SKM-1 (cell line): ENCODE data around the gene ERC2.

Source experiments
- DNase-seq: peaks from one replicate; lab custom pipeline; 2025; ENCODE audit not compliant: unreplicated experiment; lab: John Stamatoyannopoulos, UW

The ERC2 gene

DNA sequence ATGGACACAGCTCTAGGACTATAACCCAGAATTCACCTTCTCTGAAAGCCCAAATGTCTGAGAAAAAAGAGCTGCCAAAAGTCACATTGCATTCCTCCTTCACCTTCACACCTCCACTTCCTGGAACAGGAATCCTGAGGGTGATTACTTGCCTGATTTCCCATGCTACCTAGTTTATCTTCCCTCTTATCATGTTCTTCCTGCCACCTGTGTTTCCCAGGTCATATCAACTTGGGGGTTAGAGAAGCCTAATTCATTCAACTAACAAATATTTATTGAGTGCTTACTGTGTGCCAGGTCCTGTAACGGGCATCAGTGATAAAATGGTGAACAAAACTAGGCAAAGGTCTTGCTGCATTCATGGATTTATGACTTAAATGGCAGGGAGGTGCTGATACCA is 701.5 kb downstream of the ERC2 start:
- no peak for DNase-seq

DNA sequence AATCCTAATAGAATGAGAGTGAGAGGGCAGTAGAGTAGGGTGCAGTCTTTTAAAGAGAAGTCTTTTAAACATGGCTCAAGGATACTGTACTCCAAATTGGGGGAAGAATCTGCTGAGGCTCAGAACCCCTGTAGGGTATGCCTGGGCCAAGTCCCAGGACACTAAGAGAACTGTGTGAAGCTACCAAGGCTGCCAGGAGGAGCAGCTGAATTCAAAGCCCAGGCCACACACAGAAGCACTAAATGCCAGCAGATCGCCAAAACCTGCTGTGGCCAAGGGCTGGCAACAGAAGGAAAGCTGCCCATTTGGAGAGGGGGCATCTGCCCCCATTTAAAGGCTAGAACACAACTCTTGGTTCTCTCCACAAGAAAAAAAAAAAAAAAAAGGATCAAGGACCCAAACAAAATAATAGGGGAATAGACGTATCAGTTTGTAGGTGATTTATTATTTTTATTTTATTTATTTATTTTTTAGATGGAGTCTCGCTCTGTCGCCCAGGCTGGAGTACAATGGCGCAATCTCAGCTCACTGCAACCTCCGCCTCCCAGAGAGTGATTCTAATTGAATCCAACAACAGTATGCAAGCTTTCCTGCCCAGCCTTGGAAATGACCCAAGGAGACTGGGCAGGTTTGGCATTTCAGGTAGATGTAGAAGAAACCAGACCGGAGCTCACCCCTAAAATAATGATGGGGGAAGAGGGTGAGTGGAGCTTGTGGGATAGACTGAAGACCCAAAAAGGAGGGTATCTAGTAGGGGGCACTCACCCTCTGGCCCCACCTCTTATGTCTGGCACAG is 702.2 kb downstream of the ERC2 start:
- no peak for DNase-seq

DNA sequence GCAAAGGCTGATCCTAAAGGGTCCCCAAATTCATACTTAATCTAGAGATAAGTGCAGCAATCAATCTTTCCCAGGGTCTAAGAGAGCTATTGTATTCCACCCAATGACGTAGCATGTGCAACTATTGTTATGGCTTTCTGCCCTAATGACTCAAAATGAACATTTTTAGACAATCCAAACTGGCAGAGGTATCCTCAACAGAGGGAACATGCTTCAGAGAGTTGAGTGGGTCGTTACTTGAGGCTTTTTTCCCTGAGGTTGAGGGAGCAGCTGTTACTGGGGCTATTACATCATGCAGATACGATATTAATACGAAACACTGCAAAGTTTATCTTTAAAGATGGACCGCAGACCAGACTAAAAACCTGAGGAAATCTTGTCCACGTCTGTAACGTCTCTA is 702.9 kb downstream of the ERC2 start:
- DNase-seq = no peak

DNA sequence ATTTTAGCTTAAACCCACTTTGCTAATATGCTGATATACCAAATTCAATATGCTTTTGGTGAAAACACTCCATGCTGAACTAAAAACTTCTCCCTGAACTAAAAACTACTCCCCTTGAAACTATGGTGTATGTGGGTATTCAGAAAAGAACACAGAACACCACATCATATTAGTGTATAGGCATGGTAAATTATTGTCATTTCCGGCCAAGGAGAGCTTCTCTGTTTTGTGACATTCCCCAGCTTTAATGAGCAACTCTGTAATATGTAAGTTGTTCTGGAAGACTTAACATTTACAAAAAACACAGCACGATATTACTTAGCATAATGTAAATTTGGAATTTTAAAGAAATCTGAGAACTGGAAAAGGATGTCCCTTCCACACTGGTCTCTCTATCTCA is 711.3 kb downstream of the ERC2 start:
- no peak for DNase-seq

DNA sequence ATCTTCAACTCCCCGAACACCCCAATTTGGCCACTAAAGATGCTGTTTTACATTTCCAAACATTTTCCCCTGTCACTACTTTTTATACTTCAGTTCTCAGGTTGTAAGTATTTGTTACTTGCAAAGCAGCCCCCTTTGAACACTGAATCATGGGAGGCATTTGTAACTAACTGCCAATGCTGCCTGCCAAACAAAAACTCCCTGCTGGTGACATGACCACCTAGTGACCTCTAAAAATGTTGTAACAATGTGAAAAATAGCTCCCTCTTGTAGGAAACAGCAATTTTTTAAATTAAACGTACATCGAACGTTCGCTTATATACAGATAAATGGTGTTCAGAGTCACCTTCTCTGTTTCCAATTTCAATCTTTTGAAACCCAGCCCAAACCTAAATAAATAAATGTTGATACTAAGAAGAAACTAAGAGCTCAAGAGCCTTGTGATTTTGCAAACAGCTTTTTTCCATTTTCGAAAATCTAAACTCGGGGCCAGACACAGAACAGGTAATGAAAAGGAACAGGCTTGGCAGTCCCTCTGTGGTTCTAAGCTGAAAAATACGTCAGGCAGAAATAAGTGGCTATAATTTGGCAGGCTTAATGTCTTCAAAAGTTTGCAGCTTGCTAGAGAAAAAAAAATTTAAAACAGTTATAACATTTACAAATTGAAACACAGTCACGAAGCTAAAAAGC is 712.6 kb downstream of the ERC2 start:
- DNase-seq = no peak

DNA sequence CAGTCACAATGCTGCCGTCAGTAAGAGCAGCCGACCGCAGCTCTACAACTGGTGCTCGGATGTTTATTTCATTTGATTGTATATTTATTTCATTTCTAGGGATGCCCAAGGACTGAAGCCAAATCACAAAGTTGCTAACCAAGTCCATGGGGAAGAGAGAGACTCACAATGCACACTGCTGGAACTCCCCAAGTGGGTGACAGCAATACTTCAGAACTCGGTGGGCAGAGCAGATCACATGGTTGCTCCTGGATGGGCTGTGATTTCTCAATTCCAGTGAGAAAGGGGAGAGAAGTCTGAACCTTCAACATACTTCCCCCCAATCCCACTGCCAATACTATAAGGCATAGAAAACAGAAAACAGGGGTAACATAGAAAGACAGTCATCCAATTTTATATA is 715.4 kb downstream of the ERC2 start:
- DNase-seq = no peak

DNA sequence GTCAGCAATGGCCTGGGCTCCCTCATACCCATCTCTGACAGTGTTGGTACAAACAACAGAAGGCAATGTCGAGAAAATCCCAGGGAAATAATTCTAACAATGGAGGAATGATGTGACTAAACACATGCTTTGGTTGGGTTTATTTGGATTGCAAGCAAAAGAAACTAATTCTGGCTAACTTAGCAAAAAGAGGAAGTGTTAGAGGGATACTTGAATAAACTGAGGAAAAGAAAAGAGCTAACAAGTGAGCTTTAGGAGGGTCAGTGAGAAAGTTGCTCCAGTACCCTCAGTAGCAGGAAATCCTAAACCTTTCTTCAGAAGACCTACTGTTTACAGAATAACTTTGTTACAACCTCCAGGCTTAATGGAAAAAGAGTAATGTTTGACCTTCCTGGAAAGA is 716.5 kb downstream of the ERC2 start:
- DNase-seq = no peak

DNA sequence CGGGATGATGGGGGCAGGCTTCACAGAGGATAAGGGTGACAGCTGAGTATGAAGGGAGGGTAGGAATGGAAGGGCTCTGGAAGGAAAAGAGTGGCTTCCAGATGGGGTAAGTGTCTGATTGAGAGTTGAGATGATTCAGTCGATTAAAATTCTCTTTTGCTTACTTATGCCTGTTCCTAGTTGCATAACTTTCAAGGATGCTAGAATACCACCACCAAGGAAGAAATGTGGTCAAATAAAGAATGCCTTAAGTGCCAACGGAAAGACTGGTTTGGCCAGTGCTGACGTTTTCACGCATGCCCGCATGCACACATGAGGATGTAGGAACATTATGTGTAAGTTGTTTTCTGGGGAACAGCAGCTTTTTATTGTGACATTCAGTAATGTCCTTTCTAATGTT is 717.7 kb downstream of the ERC2 start:
- DNase-seq = no peak

DNA sequence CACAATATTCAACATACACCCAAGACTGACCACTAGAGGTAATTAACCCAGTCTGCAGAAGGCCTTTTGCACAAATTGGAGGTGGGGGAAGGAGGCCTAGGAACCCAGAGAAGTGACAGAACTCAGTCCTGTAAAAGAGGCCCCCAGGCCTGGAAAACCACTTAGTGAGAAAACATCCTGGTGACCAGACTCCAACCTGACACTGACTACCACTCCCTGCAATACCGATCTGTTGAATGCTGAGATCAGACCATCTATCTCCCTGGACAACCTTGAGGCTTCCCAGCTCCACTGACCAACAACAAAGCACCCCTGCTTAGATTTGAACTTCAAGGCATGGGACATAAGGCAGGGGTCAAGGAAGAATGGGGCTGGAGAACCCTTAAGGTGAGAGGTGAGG is 719.2 kb downstream of the ERC2 start:
- DNase-seq = no peak

DNA sequence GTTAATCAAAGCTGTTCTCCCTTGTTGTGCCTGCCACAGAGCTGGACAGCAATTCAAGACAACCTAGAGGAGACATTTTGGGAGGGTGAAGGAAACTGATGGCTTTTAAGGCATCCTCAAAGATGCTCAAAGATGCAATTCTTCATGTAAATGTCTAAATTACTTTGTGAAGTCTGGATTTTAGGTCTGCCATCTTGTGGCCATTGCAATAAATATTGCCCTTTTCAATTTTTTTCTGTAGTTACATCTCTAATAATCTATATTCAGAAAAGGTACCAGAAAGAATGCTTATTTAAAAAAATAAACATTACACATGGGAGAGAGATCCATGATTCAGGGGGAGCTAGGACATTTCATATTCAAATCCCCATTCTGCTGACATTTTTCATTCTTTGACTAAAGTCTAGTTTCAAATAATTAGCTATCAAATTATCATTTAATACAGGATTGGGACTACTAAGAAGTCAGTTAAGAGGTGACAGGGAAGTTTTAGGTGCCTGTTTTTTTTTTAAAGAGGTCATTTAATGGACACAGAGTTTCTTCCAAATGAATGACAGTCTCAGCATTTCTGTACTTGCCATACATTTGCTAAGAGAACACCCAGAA is 721.4 kb downstream of the ERC2 start:
- DNase-seq = no peak

DNA sequence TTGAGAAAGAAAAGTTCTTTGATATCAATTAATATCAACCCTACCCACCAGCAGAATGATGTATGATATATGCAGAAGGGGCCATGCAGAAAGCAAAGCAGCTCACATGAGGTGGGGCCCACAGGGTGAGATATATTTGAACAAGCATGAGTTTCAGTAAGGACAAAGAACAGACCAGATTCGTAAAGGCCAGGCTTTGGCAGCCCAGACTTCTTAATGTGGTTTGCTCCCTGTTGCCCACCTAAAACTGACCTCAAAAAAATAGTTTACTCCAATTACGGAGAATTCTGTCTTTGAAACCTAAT is 725.5 kb downstream of the ERC2 start:
- no peak for DNase-seq

DNA sequence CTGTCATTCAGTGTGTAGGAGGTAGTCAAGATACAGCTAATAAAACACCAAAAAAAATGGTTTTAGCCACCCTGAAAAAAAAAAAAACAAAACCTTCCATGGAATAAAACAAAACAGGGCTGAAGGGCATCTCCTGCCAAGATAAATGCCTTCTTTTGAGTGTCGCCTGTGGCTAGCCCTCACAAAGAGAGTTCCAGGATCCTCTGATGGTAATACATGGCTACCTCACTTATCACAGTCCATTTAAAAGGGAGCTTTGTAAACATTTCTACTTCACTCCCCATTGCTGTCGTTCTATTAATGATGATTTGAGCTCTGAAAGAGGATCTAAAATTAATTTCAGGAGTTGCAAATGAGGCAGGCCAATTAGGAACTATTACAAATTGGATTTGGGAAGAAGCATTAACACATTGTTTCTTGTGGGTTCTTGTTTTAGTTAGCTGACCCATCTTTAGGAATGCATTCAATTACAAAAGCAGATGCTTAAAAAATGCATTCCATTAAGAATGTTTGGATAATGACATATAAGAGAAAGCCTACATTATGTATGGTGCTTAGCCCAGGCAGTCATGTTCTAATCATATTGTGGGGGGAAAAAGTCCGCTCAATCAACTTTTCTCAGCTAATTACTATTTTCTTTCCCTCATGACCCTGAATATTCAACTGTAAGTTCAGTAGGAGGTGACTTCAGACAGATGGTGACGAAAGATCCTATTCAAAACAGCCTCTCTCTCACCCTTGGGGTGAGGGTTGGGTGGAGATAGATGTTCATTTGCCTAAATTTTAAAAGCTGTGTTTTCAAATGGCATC is 726.0 kb downstream of the ERC2 start:
- no peak for DNase-seq

DNA sequence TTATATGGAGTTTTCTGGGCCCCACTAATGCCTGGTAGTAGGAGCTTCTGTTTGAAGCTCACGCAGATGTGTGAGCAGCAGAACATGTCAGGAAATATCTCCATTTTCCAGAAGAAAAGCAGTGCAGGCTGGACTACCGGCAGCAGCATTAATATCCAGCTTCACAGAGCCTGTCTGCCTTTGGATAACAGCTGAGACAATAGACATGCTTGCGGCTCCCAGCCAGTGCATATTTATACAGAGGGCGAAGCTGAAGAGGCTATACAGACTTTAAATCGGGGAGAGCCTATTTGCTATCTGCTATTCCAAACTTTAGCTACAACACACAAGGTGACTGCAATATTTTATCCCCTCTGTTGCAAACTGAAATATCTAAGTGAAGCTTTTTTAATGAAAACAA is 731.1 kb downstream of the ERC2 start:
- no peak for DNase-seq

DNA sequence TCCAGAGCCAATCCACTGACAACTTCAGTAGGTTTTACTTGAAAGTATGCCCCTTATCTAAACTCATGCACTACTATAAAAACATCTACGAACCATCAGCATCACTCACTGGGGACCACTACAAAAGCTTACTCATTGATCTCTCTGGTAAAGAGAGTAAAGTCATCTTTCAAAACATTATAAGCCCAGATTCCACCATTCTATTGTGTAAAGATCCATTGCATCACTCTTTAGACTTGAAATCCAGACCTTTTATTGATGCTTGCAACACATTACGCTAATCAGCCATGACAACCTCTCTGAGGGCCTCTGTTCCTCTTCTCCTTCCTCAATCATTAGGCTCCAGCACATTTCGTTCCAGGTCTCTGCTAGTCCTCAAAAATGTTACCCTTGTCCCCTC is 732.3 kb downstream of the ERC2 start:
- DNase-seq = peak; percentile 77

DNA sequence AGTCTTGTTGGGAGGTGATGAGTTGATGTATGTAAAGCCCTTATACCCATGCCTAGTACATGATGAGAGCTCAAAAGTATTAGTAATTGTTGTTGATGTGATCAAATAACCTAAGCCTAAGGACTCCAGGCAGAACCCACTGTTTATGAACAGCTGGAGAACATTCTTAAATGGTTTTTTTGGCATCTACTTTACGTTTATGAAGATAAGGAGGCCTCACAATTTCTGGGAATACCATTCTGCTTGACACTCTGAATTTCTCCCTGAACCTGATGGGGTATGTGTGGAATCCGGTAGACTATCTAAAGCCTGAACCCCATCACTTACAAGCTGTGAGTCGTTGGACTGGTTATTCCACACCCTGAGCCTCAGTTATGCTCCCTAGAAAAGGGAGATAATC is 736.5 kb downstream of the ERC2 start:
- DNase-seq = no peak

DNA sequence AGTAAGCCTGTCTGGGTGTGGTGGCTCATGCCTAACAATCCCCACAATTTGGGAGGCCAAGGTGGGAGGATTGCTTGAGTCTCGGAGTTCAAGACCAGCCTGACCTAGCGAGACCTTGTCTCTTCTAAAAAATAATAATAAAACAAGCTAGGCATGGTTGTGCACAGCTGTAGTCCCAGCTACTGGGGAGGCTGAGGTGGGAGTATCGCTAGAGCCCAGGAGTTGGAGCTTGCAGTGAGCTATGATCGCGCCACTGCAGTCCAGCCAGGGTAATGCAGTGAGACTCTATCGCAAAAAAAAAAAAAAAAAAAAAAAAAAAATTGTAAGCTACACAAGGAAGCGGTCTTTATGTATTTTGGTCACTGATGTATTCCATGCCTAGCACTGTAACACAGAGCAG is 738.7 kb downstream of the ERC2 start:
- DNase-seq = no peak

DNA sequence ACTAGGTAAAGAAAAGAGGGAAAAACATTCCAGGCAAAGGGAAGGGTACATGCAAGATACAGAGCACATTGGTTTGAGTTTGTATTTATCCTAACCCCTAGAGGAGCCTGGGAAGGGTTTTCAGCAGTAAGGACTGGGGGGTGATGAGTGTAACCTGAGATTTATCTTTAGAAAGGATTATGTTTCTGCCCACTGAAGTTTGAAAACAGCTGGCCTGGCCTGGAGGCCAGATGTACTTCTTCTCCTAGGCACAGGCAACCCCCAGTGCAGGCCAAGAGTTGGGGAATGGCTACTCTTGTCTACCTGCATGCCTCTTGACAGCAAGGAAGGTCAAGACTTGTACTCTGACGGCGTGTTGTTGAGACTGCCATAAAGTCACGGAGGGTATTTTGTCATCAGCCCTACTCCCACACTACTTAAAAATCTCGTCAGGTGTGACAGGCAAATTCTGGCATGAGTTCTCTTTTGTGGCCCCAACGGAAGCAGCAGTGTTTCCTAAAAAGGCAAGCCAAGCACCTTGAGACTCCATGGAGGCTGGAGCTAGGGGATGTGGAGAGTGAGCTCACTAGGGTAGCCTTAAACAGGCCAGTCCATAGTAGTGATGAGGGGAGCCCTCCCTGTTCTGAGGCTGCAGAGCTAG is 739.7 kb downstream of the ERC2 start:
- DNase-seq = no peak

DNA sequence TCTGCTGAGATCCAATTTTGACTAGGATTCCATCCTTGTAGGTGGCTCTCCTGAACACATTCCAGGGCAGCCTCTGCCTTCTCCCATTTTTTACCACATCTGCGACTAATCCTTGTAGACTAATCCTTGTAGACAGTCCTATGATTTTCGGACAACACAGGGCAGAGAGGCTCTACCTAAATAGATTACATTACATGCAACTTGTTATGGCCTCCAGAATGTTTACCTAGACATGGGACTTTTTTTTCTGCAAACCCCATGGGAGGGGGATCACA is 741.8 kb downstream of the ERC2 start:
- no peak for DNase-seq

DNA sequence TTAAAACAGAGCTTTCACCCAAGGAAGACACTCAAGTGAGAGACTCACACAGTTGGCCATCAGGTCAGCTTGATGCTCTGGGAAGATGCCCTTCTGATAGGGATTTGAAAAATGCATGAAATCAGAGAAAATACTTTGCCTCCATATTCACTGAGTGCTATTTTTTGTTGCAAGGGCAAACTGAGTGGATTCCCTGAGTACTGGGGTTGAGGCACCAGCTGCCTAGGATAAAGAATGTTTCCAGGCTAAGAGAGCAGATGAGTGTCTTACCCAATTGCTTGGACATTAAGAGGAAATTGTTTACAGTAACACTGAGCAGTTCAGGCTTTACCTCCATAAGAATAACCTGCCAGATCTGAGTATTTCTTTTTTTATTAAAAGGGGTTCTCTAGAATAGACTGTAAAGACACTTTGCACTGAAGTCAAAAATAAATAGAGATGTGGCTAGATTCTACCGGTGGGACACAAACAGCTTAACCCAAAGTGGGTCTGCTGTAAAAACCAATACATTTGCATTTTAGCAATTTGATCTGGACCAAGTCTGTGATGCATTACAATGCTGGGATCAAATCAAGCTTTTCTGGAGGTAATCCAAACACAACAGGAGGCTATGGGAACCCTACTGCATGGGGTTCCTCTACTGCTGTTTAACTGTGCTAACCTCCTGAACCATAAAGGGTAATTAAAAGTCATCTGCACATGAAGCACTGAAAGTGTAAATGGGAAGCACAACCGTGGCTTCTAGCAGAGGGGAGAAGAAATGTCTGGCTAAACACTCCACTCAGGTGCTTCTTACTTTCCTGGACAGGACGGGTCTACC is 742.4 kb downstream of the ERC2 start:
- DNase-seq = no peak

DNA sequence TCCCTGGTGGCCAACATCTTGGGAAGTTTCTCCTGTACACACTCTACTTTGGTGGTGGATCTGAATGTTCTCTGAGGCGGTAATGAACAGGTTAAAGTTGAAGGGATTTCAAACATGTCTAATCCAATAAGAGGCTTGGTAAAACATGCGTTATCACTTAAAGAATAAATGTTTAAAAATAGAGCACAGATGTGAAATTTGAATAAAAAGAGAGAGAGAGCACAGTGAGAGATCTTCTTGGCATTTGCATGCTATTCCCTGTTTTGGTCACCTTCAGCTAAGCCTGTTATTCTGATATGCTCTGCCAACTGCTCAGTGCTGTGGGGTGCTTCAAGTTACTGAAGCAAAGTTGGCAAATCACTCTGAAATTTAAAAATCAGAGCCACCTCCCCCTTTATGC is 743.4 kb downstream of the ERC2 start:
- DNase-seq = no peak

DNA sequence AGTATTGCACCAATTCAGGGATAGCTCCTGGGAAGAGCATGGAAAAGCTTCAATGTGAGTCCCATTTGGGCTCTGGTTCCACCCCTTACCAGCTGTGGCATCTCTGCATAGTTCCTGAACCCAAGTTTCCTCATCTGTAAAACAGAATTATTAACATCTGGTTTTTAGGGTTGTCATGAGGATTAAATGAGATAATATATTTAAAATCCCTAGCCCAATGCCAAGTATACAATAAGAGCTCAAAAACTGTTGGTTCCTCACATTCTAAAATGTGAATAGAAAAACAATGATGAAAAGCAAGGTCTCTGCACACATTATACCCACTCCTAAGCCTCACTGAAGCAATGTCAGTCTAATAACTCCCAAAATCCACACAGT is 743.9 kb downstream of the ERC2 start:
- no peak for DNase-seq
